Large intestine (tissue), 3 donors: ENCODE results near the gene PIK3CB. TPM values are rescaled to one million over a fixed set of nuclear protein-coding genes. Genes with fewer than 3 reads are reported as not detected.
"Not testable (repeated sequence)": the region's sequence is repeated elsewhere in the genome, so short reads cannot be mapped to it uniquely, and the experiment has no call there.

Source experiments
- DNase-seq, 2 donors: peaks; one replicate each; pipeline versions ENCODE4 v3.0.0 to v3.0.0-alpha.2; 2013
- H3K27ac ChIP-seq: one replicate; pipeline ENCODE4 v1.5.1; 2013; ENCODE audit warnings: low read length
- H3K27me3 ChIP-seq: 2 replicates; pipeline ENCODE4 v1.6.1; 2013; ENCODE audit warnings: low read length; ENCODE audit not compliant: control insufficient read depth, insufficient read depth
- H3K36me3 ChIP-seq: 2 replicates; pipeline ENCODE4 v1.6.1; 2013; ENCODE audit warnings: low read length; ENCODE audit not compliant: control insufficient read depth, insufficient read depth
- H3K4me1 ChIP-seq: one replicate; pipeline ENCODE4 v1.6.1; 2013; ENCODE audit warnings: low read length; ENCODE audit not compliant: control insufficient read depth, insufficient read depth
- H3K4me3 ChIP-seq: one replicate; pipeline ENCODE4 v1.5.1; 2013; ENCODE audit warnings: low read length
- H3K9me3 ChIP-seq: one replicate; pipeline ENCODE4 v1.6.1; 2013; ENCODE audit warnings: mild to moderate bottlenecking, low read depth, low read length, moderate library complexity; ENCODE audit not compliant: control insufficient read depth
- WGBS: methylation state at CpG from one replicate; pipeline ENCODE4 v1.1.5; 2013; ENCODE audit warnings: low lambda C conversion rate; ENCODE audit not compliant: insufficient coverage; 5-methylcytosine and 5-hydroxymethylcytosine counted together
- polyA plus RNA-seq: library from polyadenylated mRNA; unstranded; fragments of 120-200 nt; gene quantifications from one replicate; pipeline ENCODE4 v1.2.1, GENCODE V29; 2013

PIK3CB gene
- polyA plus RNA-seq, 1 donor = 51.1 TPM

- no peak overlapping the region for H3K27ac ChIP-seq
- H3K4me3 ChIP-seq = no peak overlapping the region
- H3K27me3 ChIP-seq = no peaks in the 10 kb centered on the region
- peaks cover 5% of the 10 kb centered on the region for H3K36me3 ChIP-seq
- no peak for DNase-seq
- H3K4me1 ChIP-seq = no peaks in the 10 kb centered on the region
- H3K9me3 ChIP-seq = peaks cover 12% of the 10 kb centered on the region
These were observed 48.8 kb downstream of the PIK3CB start for GRCh38 chr3:138785951-138786350.

DNA sequence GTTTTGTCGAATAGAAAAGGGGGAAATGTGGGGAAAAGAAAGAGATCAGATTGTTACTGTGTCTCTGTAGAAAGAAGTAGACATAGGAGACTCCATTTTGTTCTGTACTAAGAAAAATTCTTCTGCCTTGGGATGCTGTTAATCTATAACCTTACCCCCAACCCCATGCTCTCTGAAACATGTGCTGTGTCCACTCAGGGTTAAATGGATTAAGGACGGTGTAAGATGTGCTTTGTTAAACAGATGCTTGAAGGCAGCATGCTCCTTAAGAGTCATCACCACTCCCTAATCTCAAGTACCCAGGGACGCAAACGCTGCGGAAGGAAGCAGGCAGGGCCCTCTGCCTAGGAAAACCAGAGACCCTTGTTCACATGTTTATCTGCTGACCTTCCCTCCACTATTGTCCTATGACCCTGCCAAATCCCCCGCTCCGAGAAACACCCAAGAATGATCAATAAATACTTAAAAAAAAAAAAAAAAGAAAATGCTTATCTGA, 49.3 kb downstream of the PIK3CB start:
- not testable (repeated sequence) for DNase-seq, H3K27ac ChIP-seq, H3K27me3 ChIP-seq, H3K36me3 ChIP-seq, H3K4me1 ChIP-seq, H3K4me3 ChIP-seq
- H3K9me3 ChIP-seq = peaks cover 12% of the 10 kb centered on the region
- WGBS = 86% methylated on average over 1 of the region's 7 CpGs

DNA sequence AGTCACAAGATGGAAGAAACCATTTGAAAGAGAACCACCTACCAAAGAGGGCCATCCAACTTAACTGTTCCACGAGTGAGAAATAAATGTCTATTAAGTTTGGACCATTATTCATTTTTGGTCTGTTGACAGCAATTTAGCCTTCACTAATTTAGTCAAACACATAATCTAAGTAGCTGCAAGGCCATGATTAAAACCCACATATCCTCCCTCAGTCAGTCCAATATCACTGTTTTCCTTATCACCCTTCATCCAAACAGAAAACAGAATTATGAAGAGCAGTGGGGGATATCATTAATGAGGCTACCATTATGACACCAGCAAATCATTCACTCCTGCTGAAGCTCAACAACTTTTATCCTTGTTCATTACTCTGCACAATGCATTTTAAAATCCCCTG, 52.0 kb downstream of the PIK3CB start:
- Histone ChIP-seq H3K4me1 (no peaks in the 10 kb centered on the region), H3K27ac (no peak overlapping the region), H3K9me3 (peaks cover 12% of the 10 kb centered on the region), H3K27me3 (no peaks in the 10 kb centered on the region), H3K4me3 (no peak overlapping the region), H3K36me3 (peaks cover 7% of the 10 kb centered on the region)
- no peak for DNase-seq
- 86% methylated on average over 1 of the region's 1 CpG for WGBS

GRCh38 chr3:138781012-138781470, 53.7 kb downstream of the PIK3CB start:
- Histone ChIP-seq H3K36me3 (peaks cover 7% of the 10 kb centered on the region), H3K9me3 (peaks cover 12% of the 10 kb centered on the region), H3K4me1 (no peaks in the 10 kb centered on the region), H3K4me3 (no peak overlapping the region), H3K27me3 (no peaks in the 10 kb centered on the region), H3K27ac (no peak overlapping the region)
- no CpG with 5 or more reads among the region's 5 CpGs for WGBS
- DNase-seq = no peak

DNA sequence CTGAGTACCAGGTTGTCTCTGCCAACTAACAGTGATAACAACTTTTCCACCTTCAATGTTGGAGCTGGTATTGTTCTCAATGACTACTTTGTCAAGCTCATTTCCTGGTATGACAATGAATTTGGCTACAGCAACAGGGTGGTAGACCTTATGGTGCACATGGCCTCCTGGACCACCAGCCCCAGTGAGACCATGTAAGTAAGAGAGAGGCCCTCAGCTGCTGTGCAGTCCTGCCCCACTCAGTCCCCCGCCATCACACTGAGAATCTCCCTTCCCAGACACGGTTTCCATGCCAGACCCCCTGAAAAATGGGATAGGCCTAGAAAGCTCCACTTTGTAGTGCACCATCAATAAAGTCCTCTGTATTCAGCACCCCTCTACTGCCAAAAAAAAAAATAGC, 56.1 kb downstream of the PIK3CB start:
- no peaks in the 10 kb centered on the region for H3K27me3 ChIP-seq
- H3K9me3 ChIP-seq = no peaks in the 10 kb centered on the region
- no peak overlapping the region for H3K27ac ChIP-seq
- no peak overlapping the region for H3K4me3 ChIP-seq
- DNase-seq = no peak
- H3K4me1 ChIP-seq = no peaks in the 10 kb centered on the region
- no CpG with 5 or more reads among the region's 2 CpGs for whole genome bisulfite sequencing
- H3K36me3 ChIP-seq = peaks cover 5% of the 10 kb centered on the region

GRCh38 chr3:138776961-138777360, 57.8 kb downstream of the PIK3CB start:
- Histone ChIP-seq H3K36me3 (peaks cover 5% of the 10 kb centered on the region), H3K4me3 (no peak overlapping the region), H3K4me1 (no peaks in the 10 kb centered on the region), H3K27ac (no peak overlapping the region), H3K9me3 (no peaks in the 10 kb centered on the region), H3K27me3 (no peaks in the 10 kb centered on the region)
- DNase-seq = no peak
- WGBS = no CpG with 5 or more reads among the region's 2 CpGs

DNA sequence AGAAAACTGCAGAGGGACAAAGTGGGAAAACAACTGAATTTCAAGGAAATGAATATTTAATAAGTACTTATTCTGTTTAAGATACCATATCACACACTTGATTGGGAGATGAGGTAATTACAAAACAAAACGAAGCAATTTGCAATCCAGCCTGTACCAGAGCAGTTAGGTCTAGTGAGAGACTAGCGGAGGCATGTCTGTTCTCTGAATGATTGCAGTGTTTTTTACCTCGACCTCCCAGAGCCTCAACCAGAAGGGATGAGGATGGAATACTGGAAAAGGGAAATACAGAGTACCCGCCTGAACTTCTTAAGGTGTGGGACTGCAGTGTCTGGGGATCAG, 59.5 kb downstream of the PIK3CB start:
- H3K36me3 ChIP-seq = peaks cover 5% of the 10 kb centered on the region
- H3K27me3 ChIP-seq = no peaks in the 10 kb centered on the region
- no CpG with 5 or more reads among the region's 4 CpGs for WGBS
- no peaks in the 10 kb centered on the region for H3K4me1 ChIP-seq
- no peak overlapping the region for H3K4me3 ChIP-seq
- H3K27ac ChIP-seq = no peak overlapping the region
- H3K9me3 ChIP-seq = no peaks in the 10 kb centered on the region
- DNase-seq = no peak

- Histone ChIP-seq H3K36me3 (peaks cover 9% of the 10 kb centered on the region), H3K27ac (no peak overlapping the region), H3K9me3 (no peaks in the 10 kb centered on the region), H3K4me3 (no peak overlapping the region), H3K4me1 (no peaks in the 10 kb centered on the region), H3K27me3 (no peaks in the 10 kb centered on the region)
- peak; percentile 34 to 44 for DNase-seq
These were observed 60.0 kb downstream of the PIK3CB start for GRCh38 chr3:138774529-138775253.

DNA sequence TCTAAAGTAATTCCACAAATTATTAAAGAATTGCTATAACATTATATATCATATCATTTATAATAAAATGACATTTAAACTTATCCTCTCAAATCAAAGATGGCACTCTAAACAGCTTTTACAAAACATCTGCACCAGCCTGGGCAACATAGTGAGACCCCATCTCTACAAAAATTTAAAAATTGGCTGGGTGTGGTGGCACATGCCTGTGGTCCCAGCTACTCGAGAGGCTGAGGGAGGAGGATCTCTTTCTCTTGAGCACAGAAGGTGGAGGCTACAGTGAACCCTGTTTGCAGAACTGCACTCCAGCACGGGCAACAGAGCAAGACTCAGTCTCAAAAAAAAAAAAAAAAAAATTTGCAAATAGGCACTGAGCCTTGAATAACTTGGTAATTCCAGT, 63.1 kb downstream of the PIK3CB start:
- Histone ChIP-seq H3K27me3 (no peaks in the 10 kb centered on the region), H3K9me3 (peaks cover 15% of the 10 kb centered on the region), H3K36me3 (peaks cover 24% of the 10 kb centered on the region), H3K4me3 (no peak overlapping the region), H3K4me1 (no peaks in the 10 kb centered on the region), H3K27ac (no peak overlapping the region)
- no CpG with 5 or more reads among the region's 2 CpGs for WGBS
- no peak for DNase-seq

DNA sequence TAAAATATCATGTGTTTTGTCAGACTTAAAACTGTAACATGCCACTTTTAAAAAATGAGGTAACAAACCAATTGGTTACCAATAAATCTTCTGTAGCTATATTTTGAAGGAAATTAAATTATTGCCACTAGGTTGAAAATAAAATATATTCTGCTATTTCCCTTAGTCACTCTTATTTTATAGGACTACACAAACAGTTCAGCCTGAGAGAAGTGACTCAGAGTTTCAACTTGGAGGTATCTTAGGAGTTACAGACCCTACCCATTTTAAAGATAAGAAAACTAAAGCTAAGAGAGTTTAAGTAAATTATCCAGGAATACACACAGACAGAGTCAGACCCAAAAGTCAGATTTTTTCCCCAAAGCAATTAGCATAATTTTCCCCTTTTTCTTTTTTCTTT, 65.1 kb downstream of the PIK3CB start:
- H3K36me3 ChIP-seq = peaks cover 24% of the 10 kb centered on the region

DNA sequence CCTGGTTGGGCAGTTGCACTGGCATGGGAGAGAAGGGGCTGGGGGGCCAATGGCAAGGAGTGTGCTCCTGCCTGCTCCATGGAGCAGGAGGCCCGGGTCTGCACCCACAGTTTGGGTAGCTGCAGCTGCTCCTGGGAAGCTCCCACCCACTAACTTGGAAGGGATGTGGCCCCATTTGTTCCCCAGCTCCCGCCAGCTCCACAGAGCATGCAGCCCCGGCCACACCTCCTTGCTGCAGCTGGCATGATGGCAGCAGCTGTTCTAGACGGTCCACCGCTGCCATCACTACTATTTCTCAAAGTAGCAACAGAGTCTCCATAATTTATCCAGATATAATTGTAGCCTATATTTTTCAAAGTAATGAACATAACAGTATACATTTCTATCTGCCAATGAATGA, 65.8 kb downstream of the PIK3CB start:
- Histone ChIP-seq H3K9me3 (peaks cover 15% of the 10 kb centered on the region), H3K27ac (no peak overlapping the region), H3K36me3 (peaks cover 24% of the 10 kb centered on the region), H3K4me3 (no peak overlapping the region), H3K4me1 (no peaks in the 10 kb centered on the region), H3K27me3 (no peaks in the 10 kb centered on the region)
- DNase-seq = no peak
- WGBS = no CpG with 5 or more reads among the region's 5 CpGs

More for the DNA sequence above, 65.1 kb downstream of the PIK3CB start:
- Histone ChIP-seq H3K27ac (no peak overlapping the region), H3K4me3 (no peak overlapping the region), H3K9me3 (peaks cover 15% of the 10 kb centered on the region), H3K27me3 (no peaks in the 10 kb centered on the region), H3K4me1 (no peaks in the 10 kb centered on the region)
- DNase-seq = no peak
